Activated naive CD8-positive, alpha-beta T cell treated with anti-CD3 and anti-CD28 coated beads for 36 hours (primary cell): ENCODE data around the gene STATH. TPM values are rescaled to one million over a fixed set of nuclear protein-coding genes. Genes with fewer than 3 reads are reported as not detected.
"Not testable (repeated sequence)": the region's sequence is repeated elsewhere in the genome, so short reads cannot be mapped to it uniquely, and the experiment has no call there.

ENCODE experiments used
- DNase-seq: peaks from one replicate; pipeline ENCODE4 v3.0.0; 2021
- H3K27ac Mint-ChIP-seq: one replicate; pipeline ENCODE4 v1.8.0; 2022; ENCODE audit warnings: mild to moderate bottlenecking, moderate library complexity, mixed read lengths
- H3K27me3 Mint-ChIP-seq: one replicate; pipeline ENCODE4 v1.8.0; 2022; ENCODE audit warnings: mild to moderate bottlenecking, mixed read lengths
- H3K36me3 Mint-ChIP-seq: one replicate; pipeline ENCODE4 v1.8.0; 2021; ENCODE audit warnings: mild to moderate bottlenecking, mixed read lengths
- H3K4me1 Mint-ChIP-seq: one replicate; pipeline ENCODE4 v1.8.0; 2021; ENCODE audit warnings: mixed read lengths
- H3K4me3 Mint-ChIP-seq: one replicate; pipeline ENCODE4 v1.8.0; 2022; ENCODE audit warnings: mild to moderate bottlenecking, moderate library complexity, mixed read lengths
- H3K9me3 Mint-ChIP-seq: one replicate; pipeline ENCODE4 v1.8.0; 2022; ENCODE audit warnings: mixed read lengths
- total RNA-seq, 2 experiments: library from RNA; stranded (reverse); gene quantifications; one replicate each; pipeline ENCODE4 v1.2.3, GENCODE V29; 2021

Gene STATH
- total RNA-seq, 2 experiments from 2014 or later = not detected

GRCh38 chr4:70027011-70027410, 31.2 kb downstream of the STATH start:
- H3K9me3 Mint-ChIP-seq = no peaks in the 10 kb centered on the region
- H3K4me3 Mint-ChIP-seq = no peak overlapping the region
- H3K27ac Mint-ChIP-seq = no peak overlapping the region
- H3K27me3 Mint-ChIP-seq = no peaks in the 10 kb centered on the region
- H3K4me1 Mint-ChIP-seq = no peaks in the 10 kb centered on the region
- H3K36me3 Mint-ChIP-seq = no peaks in the 10 kb centered on the region
- DNase-seq = no peak

DNA sequence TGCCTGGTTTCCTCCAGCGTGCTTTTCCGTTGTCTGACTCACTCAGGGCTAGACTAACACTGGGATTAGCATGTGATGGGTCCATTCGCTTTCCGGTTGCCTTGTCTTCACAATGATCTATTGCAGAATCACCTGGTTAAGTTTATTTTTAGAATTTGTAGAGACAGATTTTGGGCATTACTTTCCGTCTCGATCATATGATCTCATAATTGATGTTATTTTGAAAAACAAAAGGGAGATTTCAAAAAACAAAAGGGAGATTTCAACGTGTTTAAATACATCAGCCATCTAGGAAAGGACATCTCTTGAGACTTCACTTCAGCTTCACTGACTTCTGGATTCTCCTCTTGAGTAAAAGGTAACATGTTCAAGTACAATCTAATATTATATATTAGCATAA, 32.4 kb downstream of the STATH start, which contains the start of gene HTN3:
HTN3 (plus strand) TSS at position 301 of the 400 bp plus-strand sequence. CDS start 2,282 bp downstream, outside the sequence.
- not testable (repeated sequence) for H3K9me3 Mint-ChIP-seq, H3K4me3 Mint-ChIP-seq, H3K4me1 Mint-ChIP-seq, DNase-seq, H3K36me3 Mint-ChIP-seq, H3K27ac Mint-ChIP-seq, H3K27me3 Mint-ChIP-seq

GRCh38 chr4:70037559-70037958, 41.8 kb downstream of the STATH start:
- H3K27me3 Mint-ChIP-seq, H3K36me3 Mint-ChIP-seq, H3K27ac Mint-ChIP-seq, H3K4me1 Mint-ChIP-seq, DNase-seq, H3K9me3 Mint-ChIP-seq, H3K4me3 Mint-ChIP-seq: not testable (repeated sequence)

DNA sequence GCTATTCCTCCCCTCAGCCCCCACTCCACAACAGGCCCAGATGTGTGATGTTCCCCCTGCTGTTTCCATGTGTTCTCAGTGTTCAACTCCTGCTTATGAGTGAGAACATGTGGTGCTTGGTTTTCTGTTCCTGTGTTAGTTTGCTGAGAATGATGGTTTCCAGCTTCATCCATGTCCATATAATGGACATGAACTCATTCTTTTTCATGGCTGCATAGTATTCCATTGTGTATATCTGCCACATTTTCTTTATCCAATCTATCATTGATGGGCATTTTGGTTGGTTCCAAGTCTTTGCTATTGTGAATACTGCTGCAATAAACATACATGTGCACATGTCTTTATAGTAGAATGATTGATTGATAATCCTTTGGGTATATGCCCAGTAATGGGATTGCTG, 44.2 kb downstream of the STATH start:
- H3K9me3 Mint-ChIP-seq, H3K4me3 Mint-ChIP-seq, H3K36me3 Mint-ChIP-seq, H3K4me1 Mint-ChIP-seq, H3K27me3 Mint-ChIP-seq, H3K27ac Mint-ChIP-seq, DNase-seq: not testable (repeated sequence)

DNA sequence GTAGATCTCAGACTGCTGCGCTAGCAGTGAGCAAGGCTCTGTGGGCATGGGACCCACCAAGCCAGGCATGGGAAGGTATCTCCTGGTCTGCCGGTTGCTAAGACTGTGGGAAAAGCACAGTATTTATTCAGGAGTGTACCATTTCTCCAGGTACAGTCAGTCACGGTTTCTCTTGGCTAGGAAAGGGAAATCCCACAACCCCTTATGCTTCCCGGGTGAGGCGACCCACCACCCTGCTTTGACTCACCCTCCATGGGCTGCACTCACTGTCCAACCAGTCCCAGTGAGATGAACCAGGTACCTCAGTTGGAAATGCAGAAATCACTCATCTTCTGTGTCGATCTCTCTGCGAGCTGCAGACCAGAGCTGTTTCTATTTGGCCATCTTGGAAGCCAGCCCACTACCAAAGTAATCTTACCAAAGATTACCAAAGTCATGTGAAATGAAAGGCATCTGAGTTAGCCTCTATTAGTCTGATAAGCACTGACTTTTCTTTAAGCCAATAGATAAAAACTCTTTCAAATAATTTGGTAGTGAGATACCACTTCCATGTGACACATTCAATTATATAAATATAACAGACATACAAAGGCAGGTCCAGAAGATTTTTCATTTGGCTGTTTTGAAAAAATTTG, 46.0 kb downstream of the STATH start:
- Mint-ChIP-seq H3K9me3 (peaks cover 7% of the 10 kb centered on the region), H3K27ac (no peak overlapping the region), H3K4me1 (no peaks in the 10 kb centered on the region), H3K27me3 (no peaks in the 10 kb centered on the region), H3K4me3 (no peak overlapping the region), H3K36me3 (no peaks in the 10 kb centered on the region)
- no peak for DNase-seq

DNA sequence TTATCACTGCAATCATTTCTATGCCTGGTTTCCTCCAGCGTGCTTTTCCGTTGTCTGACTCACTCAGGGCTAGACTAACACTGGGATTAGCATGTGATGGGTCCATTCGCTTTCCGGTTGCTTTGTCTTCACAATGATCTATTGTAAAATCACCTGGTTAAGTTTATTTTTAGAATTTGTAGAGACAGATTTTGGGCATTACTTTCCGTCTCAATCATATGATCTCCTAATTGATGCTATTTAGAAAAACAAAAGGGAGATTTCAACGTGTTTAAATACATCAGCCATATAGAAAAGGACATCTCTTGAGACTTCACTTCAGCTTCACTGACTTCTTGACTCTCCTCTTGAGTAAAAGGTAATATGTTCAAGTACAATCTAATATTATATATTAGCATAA, 54.4 kb downstream of the STATH start, which contains the start of gene HTN1:
HTN1 (plus strand) TSS at position 301 of the 400 bp plus-strand sequence. CDS start 2,639 bp downstream, outside the sequence.
- not testable (repeated sequence) for H3K4me1 Mint-ChIP-seq

More for the DNA sequence above, 54.4 kb downstream of the STATH start, which contains the start of gene HTN1:
- H3K4me3 Mint-ChIP-seq, H3K9me3 Mint-ChIP-seq, H3K27me3 Mint-ChIP-seq, DNase-seq, H3K27ac Mint-ChIP-seq, H3K36me3 Mint-ChIP-seq: not testable (repeated sequence)

Other genes starting within 250 kb of the STATH start
- under 1 TPM; 0.64 to 0.80 TPM for gene SULT1B1, start 235.3 kb upstream of the STATH start, total RNA-seq
- gene SULT1E1, start 135.8 kb upstream of the STATH start, total RNA-seq = not detected
- gene CSN1S1, start 64.9 kb upstream of the STATH start, total RNA-seq = not detected
- gene CSN2, start 30.2 kb upstream of the STATH start, total RNA-seq = not detected
- not detected for gene HTN3, start 32.5 kb downstream of the STATH start, total RNA-seq
- not detected for gene HTN1, start 54.5 kb downstream of the STATH start, total RNA-seq
- not detected for gene PRR27, start 158.3 kb downstream of the STATH start, total RNA-seq
- not detected for gene ODAM, start 199.8 kb downstream of the STATH start, total RNA-seq
- gene FDCSP, start 230.2 kb downstream of the STATH start, total RNA-seq = not detected
- not detected for gene CSN3, start 246.6 kb downstream of the STATH start, total RNA-seq